Esophagus squamous epithelium (tissue), 4 donors: ENCODE results near the gene EVA1C.

ENCODE experiments used
- CTCF ChIP-seq, 6 experiments: fragments of 450-650 bp in 4 of 6; fragments of 200-600 bp in 2 of 6; sonication (generic) in 2 of 6; IDR thresholded peaks; one replicate each; pipeline ENCODE4 v1.5.1; 2016 to 2019; ENCODE audit warnings: antibody characterized with exemption in 6 of 6, mild to moderate bottlenecking in 4 of 6, moderate library complexity in 4 of 6
- POLR2A ChIP-seq, 4 donors: fragments of 450-650 bp; IDR thresholded peaks; one replicate each; pipeline ENCODE4 v1.6.1; 2017; ENCODE audit warnings: antibody characterized with exemption in 4 of 4, mild to moderate bottlenecking in 4 of 4, moderate library complexity in 3 of 4

GRCh38 chr21:32371913-32372314, 40.6 kb upstream of the EVA1C start:
- TF ChIP-seq POLR2A (IDR thresholded peaks at IDR 0.05) (no peak), CTCF (IDR thresholded peaks at IDR 0.05) (no peak)
